Ovary (tissue), 3 donors: ENCODE results near the gene FOXL3.

Experiments used
- EP300 ChIP-seq: sonication (generic); formaldehyde crosslinking; IDR thresholded peaks from one replicate; pipeline ENCODE4 v1.6.1; 2017; ENCODE audit warnings: antibody characterized with exemption
- POLR2A ChIP-seq: fragments of 450-650 bp; IDR thresholded peaks from one replicate; pipeline ENCODE4 v1.6.1; 2017; ENCODE audit warnings: antibody characterized with exemption, mild to moderate bottlenecking, moderate library complexity
- TF ChIP-seq, protein P1 (sequence below), 3 donors: fragments of 450-650 bp in 2 of 3; fragments of 200-600 bp in 1 of 3; IDR thresholded peaks; one replicate each; pipeline versions ENCODE4 v1.5.1 to v1.8.0; 2016 to 2022; ENCODE audit warnings: antibody characterized with exemption in 3 of 3, mild to moderate bottlenecking in 1 of 3
- donor health status: DM: no; HTN: no; CAD: no.

DNA sequence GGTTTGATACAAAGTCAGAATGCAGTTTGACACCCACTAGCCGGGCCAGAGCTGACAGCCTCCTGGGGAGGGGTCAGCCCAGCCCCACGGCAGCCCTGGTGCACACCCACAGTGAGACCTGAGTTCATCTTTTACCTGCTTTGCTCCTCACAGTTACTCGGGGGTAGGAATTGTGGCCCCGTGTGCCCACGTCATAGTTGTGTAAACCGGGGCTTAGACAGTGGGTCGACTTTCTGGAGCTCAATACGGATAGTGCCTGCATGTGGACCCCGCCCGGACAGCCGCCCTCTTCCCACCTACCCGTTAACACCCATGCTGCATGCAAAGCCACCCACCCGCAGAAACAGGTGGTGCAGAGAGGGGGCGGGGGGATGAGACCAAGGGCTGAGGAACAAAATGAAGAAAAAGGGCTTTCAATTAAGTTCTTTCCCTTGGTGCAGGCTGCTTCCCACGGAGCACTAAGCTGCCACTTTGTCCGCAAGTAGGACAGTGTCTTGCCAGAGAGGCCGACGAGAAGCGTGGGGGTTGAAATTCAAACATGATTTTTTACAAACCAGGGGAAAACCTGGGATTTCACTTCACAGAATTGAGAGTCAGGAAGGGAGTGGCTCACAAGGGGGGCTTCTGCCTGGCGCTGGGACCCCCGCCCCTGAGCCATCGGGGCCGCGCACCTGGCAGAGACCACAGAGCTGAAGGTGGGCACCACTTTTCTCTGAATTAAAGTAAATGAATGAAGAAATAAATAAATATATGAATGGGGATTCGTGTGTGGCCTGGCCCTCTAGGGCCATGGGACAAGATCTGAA is 24.6 kb upstream of the FOXL3 start:
- TF ChIP-seq, protein P1, sequence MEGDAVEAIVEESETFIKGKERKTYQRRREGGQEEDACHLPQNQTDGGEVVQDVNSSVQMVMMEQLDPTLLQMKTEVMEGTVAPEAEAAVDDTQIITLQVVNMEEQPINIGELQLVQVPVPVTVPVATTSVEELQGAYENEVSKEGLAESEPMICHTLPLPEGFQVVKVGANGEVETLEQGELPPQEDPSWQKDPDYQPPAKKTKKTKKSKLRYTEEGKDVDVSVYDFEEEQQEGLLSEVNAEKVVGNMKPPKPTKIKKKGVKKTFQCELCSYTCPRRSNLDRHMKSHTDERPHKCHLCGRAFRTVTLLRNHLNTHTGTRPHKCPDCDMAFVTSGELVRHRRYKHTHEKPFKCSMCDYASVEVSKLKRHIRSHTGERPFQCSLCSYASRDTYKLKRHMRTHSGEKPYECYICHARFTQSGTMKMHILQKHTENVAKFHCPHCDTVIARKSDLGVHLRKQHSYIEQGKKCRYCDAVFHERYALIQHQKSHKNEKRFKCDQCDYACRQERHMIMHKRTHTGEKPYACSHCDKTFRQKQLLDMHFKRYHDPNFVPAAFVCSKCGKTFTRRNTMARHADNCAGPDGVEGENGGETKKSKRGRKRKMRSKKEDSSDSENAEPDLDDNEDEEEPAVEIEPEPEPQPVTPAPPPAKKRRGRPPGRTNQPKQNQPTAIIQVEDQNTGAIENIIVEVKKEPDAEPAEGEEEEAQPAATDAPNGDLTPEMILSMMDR (IDR thresholded peaks at IDR 0.05): no peak
- TF ChIP-seq EP300 (no peak), POLR2A (no peak)
